HG03060 (cell line): ENCODE results near the gene HOXD9.

Source experiments
- ATAC-seq: cut with Tn5 transposase; IDR thresholded peaks from one replicate; pipeline ENCODE4 v1.9.1; 2021; ENCODE audit warnings: low read depth, moderate number of reproducible peaks; ENCODE audit not compliant: unreplicated experiment

HOXD9 gene

DNA sequence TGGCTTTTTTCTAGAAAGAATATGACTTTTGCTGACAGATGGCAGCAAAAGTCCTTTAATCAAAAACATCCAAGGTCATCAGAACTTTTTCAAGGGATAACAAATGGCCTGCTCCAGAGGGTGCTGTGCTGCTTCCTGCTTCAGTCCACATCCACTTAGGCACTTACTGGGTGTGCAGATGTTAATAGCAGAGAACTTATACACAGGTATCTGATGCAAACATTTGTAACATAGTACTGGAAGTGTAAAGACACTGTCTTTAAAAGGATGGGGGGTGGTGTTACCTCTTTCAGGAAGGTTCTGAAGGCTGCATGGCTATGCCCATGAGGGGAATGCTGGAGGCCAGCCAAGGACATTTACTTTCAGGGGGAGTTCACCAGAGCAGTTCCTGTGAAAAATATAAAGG is 12.5 kb downstream of the HOXD9 start:
- no peak for ATAC-seq

GRCh38 chr2:176136374-176137251 is 14.1 kb downstream of the HOXD9 start:
- ATAC-seq, result no peak

DNA sequence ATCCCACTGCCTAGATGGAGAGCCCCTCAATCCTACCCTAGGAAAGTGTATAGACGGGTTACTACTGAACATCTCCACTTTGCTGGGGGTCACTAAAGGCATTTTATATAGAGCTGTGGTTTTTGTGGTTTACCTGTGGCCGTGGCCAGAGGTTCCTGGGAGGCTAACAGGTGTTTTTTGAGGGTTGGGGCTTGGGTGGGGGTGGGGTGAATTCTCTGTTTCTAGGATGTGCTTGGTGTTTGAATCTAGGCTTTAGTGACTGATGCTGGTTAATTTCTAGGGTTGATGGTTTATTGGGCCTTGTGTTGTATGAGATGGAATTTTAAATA is 14.7 kb downstream of the HOXD9 start:
- no peak for ATAC-seq

- ATAC-seq, result no peak
These were observed 15.4 kb downstream of the HOXD9 start for GRCh38 chr2:176137906-176138305.

GRCh38 chr2:176138526-176138922 is 16.0 kb downstream of the HOXD9 start:
- no peak for ATAC-seq

DNA sequence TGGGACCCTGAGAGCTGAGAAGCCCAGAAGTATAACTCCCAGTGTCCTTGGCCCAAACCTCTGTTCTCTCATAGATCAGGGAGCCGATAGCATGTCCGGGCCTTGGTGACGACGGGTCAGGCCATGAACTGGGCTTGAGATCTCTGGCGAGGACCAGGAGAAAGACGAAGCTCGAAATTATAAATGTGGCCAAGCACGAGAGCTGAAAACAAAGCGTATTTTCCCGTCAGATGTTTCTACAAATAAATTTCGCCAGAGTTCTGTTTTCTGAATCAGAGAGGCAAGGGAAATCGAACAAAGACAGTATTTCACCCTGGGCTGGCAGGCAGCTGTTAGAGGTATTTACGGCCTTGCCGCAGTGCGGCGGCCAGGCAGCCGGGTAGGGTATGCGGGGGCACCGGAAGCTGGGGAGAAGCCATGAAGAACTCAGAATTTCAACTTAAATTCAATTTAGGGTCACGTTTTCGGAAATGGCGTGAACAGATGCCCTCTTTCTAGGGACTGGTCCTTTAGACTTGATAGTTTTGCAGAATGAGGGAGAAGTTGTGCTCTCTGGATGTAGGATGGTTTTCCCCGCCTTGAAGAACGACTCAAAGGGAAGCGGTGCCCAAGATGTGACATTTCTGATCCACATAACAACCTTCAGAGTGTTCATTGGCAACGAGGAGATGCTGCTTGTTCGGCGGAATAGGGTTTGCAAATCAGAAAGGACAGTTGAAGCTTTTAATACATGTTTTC is 16.6 kb downstream of the HOXD9 start:
- no peak for ATAC-seq

DNA sequence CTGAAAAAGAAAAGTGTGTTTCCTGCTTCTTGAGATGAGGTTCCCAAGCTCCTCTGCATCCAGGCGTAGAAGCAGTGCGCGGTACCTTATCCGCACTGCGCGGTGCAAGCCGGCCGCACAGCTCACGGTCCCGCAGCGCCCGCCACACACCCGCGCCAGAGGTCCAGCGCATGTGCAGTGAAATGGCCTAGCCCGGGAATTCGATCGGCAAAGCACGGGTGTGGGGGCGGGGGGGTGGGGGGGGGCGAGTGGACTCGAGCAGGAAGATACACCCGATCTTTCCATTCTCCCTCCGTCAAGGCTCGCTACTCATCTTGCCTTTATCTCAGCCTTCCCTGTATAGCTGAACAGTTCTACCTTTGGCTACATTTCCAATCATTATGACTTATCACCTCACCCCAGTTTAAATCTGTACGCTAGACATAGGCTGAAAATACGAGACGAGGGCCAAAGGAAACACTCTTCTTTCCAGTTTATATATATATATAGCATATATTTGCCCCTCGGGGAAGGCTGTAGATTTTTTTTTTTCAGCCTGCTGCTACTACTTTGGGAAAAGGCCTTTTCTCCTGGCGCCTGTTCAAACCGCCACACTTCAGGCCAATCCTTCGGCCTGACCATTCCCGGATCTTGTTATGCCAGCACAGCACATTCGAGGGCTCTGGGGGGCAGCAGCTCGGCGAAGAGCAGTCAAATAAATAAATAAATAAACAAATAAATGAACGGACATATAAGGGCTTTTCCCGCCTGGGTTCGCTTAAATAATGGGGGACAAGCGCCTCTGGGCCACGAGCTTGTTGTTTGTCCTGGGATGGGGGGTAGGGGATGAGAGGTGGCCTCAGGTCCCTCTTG is 17.4 kb downstream of the HOXD9 start:
- ATAC-seq, result no peak

- peak; percentile 67 for ATAC-seq
These were observed 18.2 kb downstream of the HOXD9 start for GRCh38 chr2:176140513-176141317.

DNA sequence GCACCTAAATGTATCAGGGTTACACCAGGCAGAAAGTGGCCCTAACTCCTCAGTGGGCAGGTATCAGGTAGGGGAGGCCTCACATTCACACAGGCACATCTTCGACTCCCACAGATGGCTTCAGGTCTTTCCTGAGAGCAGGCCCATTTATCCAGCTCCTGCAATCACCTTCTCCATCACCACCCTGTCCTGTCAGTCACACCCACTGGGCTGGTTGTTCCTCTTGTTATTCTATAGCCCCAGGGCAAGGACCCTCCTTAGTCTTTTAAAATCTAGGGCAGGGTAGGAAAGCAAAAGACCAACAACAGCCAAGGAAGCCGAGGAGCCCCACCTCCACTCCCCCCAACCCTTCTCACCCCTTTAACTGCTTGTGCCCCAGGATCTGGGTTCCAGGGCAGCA is 19.8 kb downstream of the HOXD9 start:
- no peak for ATAC-seq

GRCh38 chr2:176145085-176145969 is 22.8 kb downstream of the HOXD9 start:
- ATAC-seq, result no peak

DNA sequence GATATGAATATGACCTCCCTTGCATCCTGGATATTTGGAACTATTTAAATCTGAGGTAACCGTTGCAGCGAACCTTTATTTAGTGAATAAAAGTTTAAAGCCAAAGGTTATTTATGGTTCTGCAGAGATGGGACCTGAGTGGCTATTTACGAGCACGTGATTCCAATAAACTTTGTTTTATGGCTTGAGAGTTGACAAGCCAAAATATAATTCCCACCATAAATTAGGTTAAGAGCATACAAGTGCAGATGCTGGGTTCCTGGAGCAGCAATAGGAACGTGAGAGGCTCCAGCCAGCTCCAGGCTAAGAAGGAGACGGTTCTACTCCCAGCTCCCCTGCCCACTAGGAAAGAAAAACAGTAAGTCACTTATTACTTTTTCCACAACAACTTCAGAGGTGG is 23.6 kb downstream of the HOXD9 start:
- no peak for ATAC-seq

- ATAC-seq, result no peak
These were observed 24.1 kb downstream of the HOXD9 start for GRCh38 chr2:176146645-176147044.

- ATAC-seq, result no peak
These were observed 24.8 kb downstream of the HOXD9 start for GRCh38 chr2:176147210-176147799.

DNA sequence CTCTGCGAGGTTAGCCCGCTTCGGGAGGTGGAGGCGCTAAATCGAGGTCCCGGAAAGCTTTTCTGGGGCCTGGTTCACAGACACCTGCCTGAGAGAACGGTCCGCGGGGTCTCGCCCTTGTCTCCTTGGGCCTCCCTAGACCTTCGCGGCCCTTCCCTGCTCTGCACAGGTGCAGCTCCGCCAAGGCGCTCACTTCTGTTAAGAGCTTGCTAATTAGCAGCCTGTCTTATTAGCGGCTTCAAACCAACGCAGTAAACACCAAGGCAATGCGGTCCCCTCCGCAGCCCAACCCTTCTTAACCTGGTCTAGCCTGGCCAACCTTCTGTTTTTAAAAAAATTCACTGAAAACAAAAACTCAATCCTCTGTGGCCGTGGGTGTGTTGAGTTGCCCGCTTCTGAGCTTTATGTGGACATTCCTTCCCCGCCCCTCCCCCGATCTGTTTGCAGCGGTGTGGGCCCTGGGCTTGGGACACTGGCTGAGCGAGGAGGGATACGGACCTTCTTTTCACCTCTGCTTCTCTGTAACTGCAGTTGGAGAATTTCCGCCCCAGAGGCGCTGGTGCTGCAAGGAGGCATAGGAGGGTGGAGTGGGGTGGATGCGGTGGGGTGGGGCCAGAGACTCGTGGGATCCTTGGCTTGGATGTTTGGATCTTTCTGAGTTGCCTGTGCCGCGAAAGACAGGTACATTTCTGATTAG is 25.4 kb downstream of the HOXD9 start:
- no peak for ATAC-seq

GRCh38 chr2:176148751-176149421 is 26.4 kb downstream of the HOXD9 start:
- ATAC-seq, result no peak

DNA sequence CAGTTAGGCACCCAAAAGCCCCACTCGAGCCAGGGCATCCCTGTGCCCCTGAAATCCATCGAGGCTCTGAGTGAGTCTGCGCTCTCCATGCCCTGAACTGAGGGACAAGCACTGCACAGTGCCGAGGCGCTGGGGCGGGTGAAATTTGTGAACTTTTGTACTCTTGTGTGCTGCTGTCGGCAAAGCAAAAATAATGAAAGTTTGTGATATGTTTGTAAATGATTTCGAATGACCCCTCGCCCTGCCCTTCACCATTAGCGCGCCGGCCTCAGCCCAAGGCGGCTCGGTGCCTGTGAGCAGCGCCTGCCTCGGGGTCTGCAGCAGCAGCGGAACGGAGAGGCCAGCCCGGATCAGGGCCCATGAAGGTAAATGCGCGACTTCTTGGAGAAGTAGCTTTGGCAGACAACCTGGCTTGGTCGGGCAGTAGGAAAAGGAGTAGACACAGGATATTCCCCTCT is 27.0 kb downstream of the HOXD9 start:
- ATAC-seq, result no peak

- no peak for ATAC-seq
These were observed 27.5 kb downstream of the HOXD9 start for GRCh38 chr2:176149939-176150583.
